ENCODE measurements around the gene ERVW-1. TPM values are rescaled to one million over a fixed set of nuclear protein-coding genes. Genes with fewer than 3 reads are reported as not detected.
"Not testable (repeated sequence)": the region's sequence is repeated elsewhere in the genome, so short reads cannot be mapped to it uniquely, and the experiment has no call there.

The ERVW-1 gene, protein sequence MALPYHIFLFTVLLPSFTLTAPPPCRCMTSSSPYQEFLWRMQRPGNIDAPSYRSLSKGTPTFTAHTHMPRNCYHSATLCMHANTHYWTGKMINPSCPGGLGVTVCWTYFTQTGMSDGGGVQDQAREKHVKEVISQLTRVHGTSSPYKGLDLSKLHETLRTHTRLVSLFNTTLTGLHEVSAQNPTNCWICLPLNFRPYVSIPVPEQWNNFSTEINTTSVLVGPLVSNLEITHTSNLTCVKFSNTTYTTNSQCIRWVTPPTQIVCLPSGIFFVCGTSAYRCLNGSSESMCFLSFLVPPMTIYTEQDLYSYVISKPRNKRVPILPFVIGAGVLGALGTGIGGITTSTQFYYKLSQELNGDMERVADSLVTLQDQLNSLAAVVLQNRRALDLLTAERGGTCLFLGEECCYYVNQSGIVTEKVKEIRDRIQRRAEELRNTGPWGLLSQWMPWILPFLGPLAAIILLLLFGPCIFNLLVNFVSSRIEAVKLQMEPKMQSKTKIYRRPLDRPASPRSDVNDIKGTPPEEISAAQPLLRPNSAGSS
- total RNA-seq: not detected

DNA sequence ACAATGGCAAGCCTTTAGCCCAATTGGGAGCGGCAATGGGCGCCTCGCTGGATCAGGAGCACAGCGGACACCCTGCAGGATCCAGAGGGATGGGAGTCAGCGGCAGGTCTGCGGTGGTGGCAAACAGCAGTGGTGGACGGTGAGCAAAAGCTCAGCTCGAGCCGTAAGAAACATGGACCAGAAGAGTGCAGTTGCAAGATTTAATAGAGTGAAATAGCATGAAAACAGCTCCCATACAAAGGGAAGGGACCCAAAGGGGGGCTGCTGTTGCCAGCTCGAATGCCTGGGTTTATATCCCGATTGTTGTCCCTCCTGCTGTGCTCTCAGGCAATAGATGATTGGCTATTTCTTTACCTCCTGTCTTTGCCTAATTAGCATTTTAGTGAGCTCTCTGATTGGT is at the start of gene ERVW-1:
Gene ERVW-1 (minus strand): TSS at position 266 of the 400 bp plus-strand sequence. CDS start 7,565 bp downstream, outside the sequence.
- H3K9me3 ChIP-seq; H3K4me3 ChIP-seq; intact Hi-C loops (cut with DNase I); H3K27ac ChIP-seq; H3K4me1 ChIP-seq; DNase-seq (ENCODE audit: extremely low spot score in 2 of 2); H3K36me3 ChIP-seq; H3K27me3 ChIP-seq: not testable (repeated sequence)

DNA sequence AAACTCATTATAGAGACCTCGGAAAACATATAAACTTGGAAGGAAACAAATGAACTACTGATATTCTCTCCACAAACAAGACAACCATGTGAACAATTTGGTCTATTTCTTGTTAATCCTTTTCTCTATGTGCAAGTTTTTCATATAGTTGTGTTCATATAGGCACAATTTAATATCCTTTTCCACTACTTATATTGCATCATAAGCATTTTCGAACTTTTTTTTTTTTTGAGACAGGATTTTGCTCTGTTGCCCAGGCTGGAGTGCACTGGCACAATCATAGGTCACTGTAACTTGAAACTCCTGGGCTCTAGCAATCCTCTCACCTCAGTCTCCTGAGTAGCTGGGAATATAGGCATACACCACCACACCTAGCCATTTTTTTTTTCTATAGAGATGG is 45.4 kb upstream of the ERVW-1 start:
- no peak for DNase-seq (ENCODE audit: extremely low spot score in 2 of 2)
- Histone ChIP-seq H3K36me3 (peaks cover 0 to 4% of the 10 kb centered on the region in 2 donors), H3K27me3 (no peaks in the 10 kb centered on the region), H3K4me1 (peaks cover 31% of the 10 kb centered on the region), H3K27ac (no peak overlapping the region), H3K4me3 (no peak overlapping the region), H3K9me3 (no peaks in the 10 kb centered on the region)
- no peak for TF ChIP-seq POLR2AphosphoS5 (IDR thresholded peaks at IDR 0.05; ENCODE audit: insufficient read depth in 1 of 2, low read depth in 1 of 2)
- TF ChIP-seq, protein P1, sequence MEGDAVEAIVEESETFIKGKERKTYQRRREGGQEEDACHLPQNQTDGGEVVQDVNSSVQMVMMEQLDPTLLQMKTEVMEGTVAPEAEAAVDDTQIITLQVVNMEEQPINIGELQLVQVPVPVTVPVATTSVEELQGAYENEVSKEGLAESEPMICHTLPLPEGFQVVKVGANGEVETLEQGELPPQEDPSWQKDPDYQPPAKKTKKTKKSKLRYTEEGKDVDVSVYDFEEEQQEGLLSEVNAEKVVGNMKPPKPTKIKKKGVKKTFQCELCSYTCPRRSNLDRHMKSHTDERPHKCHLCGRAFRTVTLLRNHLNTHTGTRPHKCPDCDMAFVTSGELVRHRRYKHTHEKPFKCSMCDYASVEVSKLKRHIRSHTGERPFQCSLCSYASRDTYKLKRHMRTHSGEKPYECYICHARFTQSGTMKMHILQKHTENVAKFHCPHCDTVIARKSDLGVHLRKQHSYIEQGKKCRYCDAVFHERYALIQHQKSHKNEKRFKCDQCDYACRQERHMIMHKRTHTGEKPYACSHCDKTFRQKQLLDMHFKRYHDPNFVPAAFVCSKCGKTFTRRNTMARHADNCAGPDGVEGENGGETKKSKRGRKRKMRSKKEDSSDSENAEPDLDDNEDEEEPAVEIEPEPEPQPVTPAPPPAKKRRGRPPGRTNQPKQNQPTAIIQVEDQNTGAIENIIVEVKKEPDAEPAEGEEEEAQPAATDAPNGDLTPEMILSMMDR (IDR thresholded peaks at IDR 0.05): no peak
- TF ChIP-seq POLR2A (IDR thresholded peaks at IDR 0.05): no peak
- intact Hi-C loops (cut with DNase I): no loop called here

DNA sequence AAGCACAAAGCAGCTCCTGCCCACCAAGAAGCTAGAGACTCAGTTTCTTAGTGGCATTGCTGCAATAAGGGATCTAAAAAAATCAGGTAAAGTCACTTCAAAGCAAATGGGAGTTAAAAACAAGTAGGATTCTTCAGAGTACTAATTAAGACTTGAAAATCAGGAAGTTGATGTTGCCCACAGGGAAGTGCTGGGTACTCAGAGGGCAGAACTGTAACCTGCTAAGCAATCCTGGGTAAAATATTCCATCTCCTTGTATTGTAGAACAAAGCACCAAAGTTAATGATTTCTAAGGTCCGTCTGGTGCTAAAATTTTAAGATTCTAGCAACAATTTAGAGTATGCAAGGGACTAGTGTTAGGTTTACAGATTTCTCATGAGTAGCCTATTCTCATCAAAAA is 42.3 kb upstream of the ERVW-1 start:
- H3K27ac ChIP-seq: no peak overlapping the region
- H3K4me1 ChIP-seq: peaks cover 6% of the 10 kb centered on the region
- H3K36me3 ChIP-seq: peaks cover 0 to 12% of the 10 kb centered on the region in 2 donors
- no peak for DNase-seq (ENCODE audit: extremely low spot score in 2 of 2)
- intact Hi-C loops (cut with DNase I): no loop called here
- no peaks in the 10 kb centered on the region for H3K9me3 ChIP-seq
- no peak for TF ChIP-seq POLR2AphosphoS5 (IDR thresholded peaks at IDR 0.05; ENCODE audit: insufficient read depth in 1 of 2, low read depth in 1 of 2)
- TF ChIP-seq POLR2A (IDR thresholded peaks at IDR 0.05): no peak
- TF ChIP-seq, protein P1 (IDR thresholded peaks at IDR 0.05): no peak
- no peak overlapping the region for H3K4me3 ChIP-seq
- H3K27me3 ChIP-seq: no peaks in the 10 kb centered on the region

DNA sequence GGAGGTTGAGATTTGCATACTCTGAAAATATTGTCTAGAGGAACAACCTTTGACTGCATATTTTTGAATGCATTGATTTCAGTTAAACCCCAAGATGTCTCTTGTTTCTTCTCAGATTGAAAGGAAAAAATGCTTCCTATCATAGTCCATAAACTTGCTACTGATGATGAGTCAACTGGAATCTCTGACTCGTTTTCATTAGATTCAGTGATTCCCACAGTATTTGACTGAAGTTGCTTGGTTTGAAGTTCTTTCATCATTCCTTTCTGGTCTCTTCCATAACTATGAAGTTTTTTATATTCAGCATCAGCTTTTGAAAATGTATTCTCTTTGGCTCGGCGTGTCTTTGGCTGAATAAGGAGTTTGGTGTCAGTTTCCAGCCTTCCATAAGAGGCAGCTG is 39.9 kb upstream of the ERVW-1 start:
- Histone ChIP-seq H3K36me3 (peaks cover 0 to 12% of the 10 kb centered on the region in 2 donors), H3K9me3 (no peaks in the 10 kb centered on the region), H3K27ac (no peak overlapping the region), H3K4me3 (no peak overlapping the region), H3K27me3 (no peaks in the 10 kb centered on the region), H3K4me1 (no peaks in the 10 kb centered on the region)
- TF ChIP-seq POLR2AphosphoS5 (IDR thresholded peaks at IDR 0.05; ENCODE audit: insufficient read depth in 1 of 2, low read depth in 1 of 2): no peak
- TF ChIP-seq, protein P1 (IDR thresholded peaks at IDR 0.05): no peak
- no peak for TF ChIP-seq POLR2A (IDR thresholded peaks at IDR 0.05)
- intact Hi-C loops (cut with DNase I): no loop called here
- DNase-seq (ENCODE audit: extremely low spot score in 2 of 2): no peak

DNA sequence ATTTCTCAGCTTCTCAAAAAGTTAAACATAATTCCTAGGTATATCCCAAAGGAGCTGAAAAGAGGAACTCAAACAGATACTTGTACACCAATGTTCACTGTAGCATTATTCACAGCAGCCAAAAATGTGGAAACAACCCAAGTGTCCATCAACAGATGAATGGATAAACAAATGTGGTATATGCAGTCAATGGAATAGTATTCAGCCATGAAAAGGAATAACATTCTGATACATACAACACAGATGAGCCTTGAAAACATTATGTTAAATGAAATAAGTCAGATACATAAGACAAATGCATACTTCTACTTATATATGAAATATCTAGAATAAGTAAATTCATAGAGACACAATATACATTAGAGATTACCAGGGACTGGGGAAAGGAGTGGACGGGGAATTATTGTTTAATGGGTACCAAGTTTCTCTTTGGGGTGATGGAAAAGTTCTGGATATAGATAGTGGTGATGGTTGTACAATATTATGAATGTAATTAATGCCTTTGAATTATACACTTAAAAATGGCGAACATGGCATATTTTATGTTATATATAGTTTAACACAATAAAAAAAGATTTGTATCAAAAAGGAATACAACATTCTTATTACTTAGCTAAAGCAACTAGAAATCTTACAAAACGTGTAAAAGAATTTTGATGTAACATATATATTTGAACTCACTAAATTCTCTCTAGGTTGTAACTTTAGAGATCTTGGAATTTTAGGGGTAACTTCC is 35.6 kb upstream of the ERVW-1 start:
- Histone ChIP-seq H3K27ac (no peak overlapping the region), H3K4me1 (no peaks in the 10 kb centered on the region), H3K9me3 (no peaks in the 10 kb centered on the region), H3K27me3 (no peaks in the 10 kb centered on the region), H3K36me3 (peaks cover 0 to 8% of the 10 kb centered on the region in 2 donors), H3K4me3 (no peak overlapping the region)
- DNase-seq (ENCODE audit: extremely low spot score in 2 of 2): no peak
- TF ChIP-seq, protein P1 (IDR thresholded peaks at IDR 0.05): no peak
- TF ChIP-seq POLR2A (IDR thresholded peaks at IDR 0.05) (no peak), POLR2AphosphoS5 (IDR thresholded peaks at IDR 0.05; ENCODE audit: insufficient read depth in 1 of 2, low read depth in 1 of 2) (no peak)
- intact Hi-C loops (cut with DNase I): no loop called here
